Caco-2 (cell line): Measurements from ENCODE around the gene CERKL. TPM values are rescaled to one million over a fixed set of nuclear protein-coding genes. Genes with fewer than 3 reads are reported as not detected.

Experiments
- BruUV-seq: library from RNA; stranded (reverse); fragments of 400-500 nt; replicated peaks from 2 replicates; lab custom pipeline; 2021; lab: Mats Ljungman, UMichigan
- CTCF ChIA-PET: fragments of 300-600 bp; sonication (Branson Sonifier 250); formaldehyde crosslinking; loops from one replicate; lab custom pipeline; 2022; ENCODE audit warnings: antibody characterized with exemption; lab: Charles Lee
- POLR2A ChIA-PET: fragments of 300-600 bp; sonication (Branson Sonifier 250); formaldehyde crosslinking; loops from one replicate; lab custom pipeline; 2022; ENCODE audit warnings: antibody characterized with exemption; lab: Charles Lee
- DNase-seq, 2 experiments: peaks; one replicate each; pipeline versions ENCODE4 v3.0.0 to v3.0.0-alpha.2; 2020 to 2022
- H3K27me3 ChIP-seq: replicated peaks from 2 replicates; pipeline ENCODE4 v1.6.0; 2011; ENCODE audit warnings: low read length; ENCODE audit not compliant: control insufficient read depth, insufficient read depth
- H3K36me3 ChIP-seq: 2 replicates; pipeline ENCODE4 v1.5.1; 2011; ENCODE audit warnings: low read length; ENCODE audit not compliant: control insufficient read depth, insufficient read depth
- H3K4me1 ChIP-seq: fragments of 250-450 bp; sonication (Bioruptor Pico); 2 replicates; pipeline ENCODE4 v1.5.1; 2020; ENCODE audit warnings: mild to moderate bottlenecking
- H3K4me3 ChIP-seq: 2 replicates; pipeline ENCODE4 v1.5.1; 2011; ENCODE audit warnings: low read depth, mild to moderate bottlenecking, control low read depth, low read length
- H3K9me3 ChIP-seq: fragments of 250-450 bp; sonication (Bioruptor Pico); 2 replicates; pipeline ENCODE4 v1.5.1; 2020; ENCODE audit warnings: mild to moderate bottlenecking, moderate library complexity
- H3K27ac Mint-ChIP-seq: one replicate; pipeline ENCODE4 v1.8.0; 2022; ENCODE audit warnings: mixed read lengths; ENCODE audit not compliant: unreplicated experiment
- H3K27me3 Mint-ChIP-seq: one replicate; pipeline ENCODE4 v1.8.0; 2022; ENCODE audit warnings: mixed read lengths; ENCODE audit not compliant: insufficient read depth, unreplicated experiment
- H3K36me3 Mint-ChIP-seq: one replicate; pipeline ENCODE4 v1.8.0; 2022; ENCODE audit warnings: mild to moderate bottlenecking, mixed read lengths; ENCODE audit not compliant: insufficient read depth, unreplicated experiment
- H3K4me1 Mint-ChIP-seq: one replicate; pipeline ENCODE4 v1.8.0; 2022; ENCODE audit warnings: low read depth, mixed read lengths; ENCODE audit not compliant: unreplicated experiment
- H3K4me3 Mint-ChIP-seq: one replicate; pipeline ENCODE4 v1.8.0; 2022; ENCODE audit warnings: mild to moderate bottlenecking, moderate library complexity, mixed read lengths; ENCODE audit not compliant: unreplicated experiment
- H3K9me3 Mint-ChIP-seq: one replicate; pipeline ENCODE4 v1.8.0; 2022; ENCODE audit warnings: mixed read lengths; ENCODE audit not compliant: unreplicated experiment
- intact Hi-C: fragments of 100-400 bp; cut with micrococcal nuclease; formaldehyde crosslinking; loops from one replicate; pipeline ENCODE4 v1.10.0; 2022; ENCODE audit not compliant: unreplicated experiment
- total RNA-seq: library from RNA; stranded (reverse); gene quantifications from 2 replicates; pipeline ENCODE4 v1.2.3, GENCODE V29; 2022
- TF ChIP-seq, protein P1 (sequence below), 2 experiments: fragments of 200-600 bp in 1 of 2; IDR thresholded peaks; 1 replicate in 1 of 2; 2 replicates in 1 of 2; pipeline versions ENCODE4 v1.5.1 to v1.8.0; 2011 to 2022; ENCODE audit warnings: antibody characterized with exemption in 1 of 2, control low read depth in 1 of 2, inconsistent platforms in 1 of 2, low read depth in 1 of 2, low read length in 1 of 2, mild to moderate bottlenecking in 1 of 2, moderate library complexity in 1 of 2; ENCODE audit not compliant: insufficient read depth in 1 of 2, severe bottlenecking in 1 of 2, unreplicated experiment in 1 of 2

Gene CERKL
- total RNA-seq, 1 experiment from 2014 or later = not detected

DNA sequence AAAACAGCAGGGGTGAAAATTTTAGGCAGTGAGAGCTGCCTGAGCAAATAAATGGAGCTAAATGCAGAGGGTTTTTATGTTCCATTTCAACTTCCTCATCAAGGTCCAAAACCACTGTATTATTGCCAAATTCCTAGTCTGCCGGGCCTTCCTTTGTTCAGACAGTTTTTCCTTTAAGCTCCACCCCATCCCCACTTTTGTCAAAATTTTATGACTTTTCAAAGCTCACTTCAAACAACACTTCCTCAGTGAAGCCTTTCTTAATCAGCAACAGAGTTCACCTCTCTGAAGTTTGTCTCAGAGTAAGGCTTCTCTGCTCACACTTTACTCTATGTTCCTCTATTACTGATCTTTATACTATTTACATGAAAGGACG, 81.3 kb downstream of the CERKL start:
- Mint-ChIP-seq H3K36me3 (no peaks in the 10 kb centered on the region), H3K9me3 (no peaks in the 10 kb centered on the region), H3K4me1 (no peaks in the 10 kb centered on the region), H3K27me3 (peaks cover 4% of the 10 kb centered on the region), H3K4me3 (no peak overlapping the region), H3K27ac (no peak overlapping the region)
- BruUV-seq = no TSS peak
- Histone ChIP-seq H3K27me3 (no peaks in the 10 kb centered on the region), H3K4me3 (no peak overlapping the region), H3K36me3 (no peaks in the 10 kb centered on the region), H3K4me1 (no peaks in the 10 kb centered on the region), H3K9me3 (no peaks in the 10 kb centered on the region)
- intact Hi-C loops = loop anchor here (2.0 to 10.0 kb wide), 3 partner anchors 85 to 559 kb away; partner anchors contain the start of gene ITPRID2
- DNase-seq = peak in 1 of 2 experiments; percentile 11
- ChIA-PET POLR2A (no interaction called here), CTCF (interaction anchor here (1.2 kb wide), 1 partner anchor 140 kb away, joined by 8 read pairs; no protein-coding TSS in a partner anchor)
- TF ChIP-seq, protein P1, sequence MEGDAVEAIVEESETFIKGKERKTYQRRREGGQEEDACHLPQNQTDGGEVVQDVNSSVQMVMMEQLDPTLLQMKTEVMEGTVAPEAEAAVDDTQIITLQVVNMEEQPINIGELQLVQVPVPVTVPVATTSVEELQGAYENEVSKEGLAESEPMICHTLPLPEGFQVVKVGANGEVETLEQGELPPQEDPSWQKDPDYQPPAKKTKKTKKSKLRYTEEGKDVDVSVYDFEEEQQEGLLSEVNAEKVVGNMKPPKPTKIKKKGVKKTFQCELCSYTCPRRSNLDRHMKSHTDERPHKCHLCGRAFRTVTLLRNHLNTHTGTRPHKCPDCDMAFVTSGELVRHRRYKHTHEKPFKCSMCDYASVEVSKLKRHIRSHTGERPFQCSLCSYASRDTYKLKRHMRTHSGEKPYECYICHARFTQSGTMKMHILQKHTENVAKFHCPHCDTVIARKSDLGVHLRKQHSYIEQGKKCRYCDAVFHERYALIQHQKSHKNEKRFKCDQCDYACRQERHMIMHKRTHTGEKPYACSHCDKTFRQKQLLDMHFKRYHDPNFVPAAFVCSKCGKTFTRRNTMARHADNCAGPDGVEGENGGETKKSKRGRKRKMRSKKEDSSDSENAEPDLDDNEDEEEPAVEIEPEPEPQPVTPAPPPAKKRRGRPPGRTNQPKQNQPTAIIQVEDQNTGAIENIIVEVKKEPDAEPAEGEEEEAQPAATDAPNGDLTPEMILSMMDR (IDR thresholded peaks at IDR 0.05; ENCODE audit: insufficient read depth in 1 of 2, low read depth in 1 of 2, low read length in 1 of 2, severe bottlenecking in 1 of 2, unreplicated experiment in 1 of 2) = no peak

DNA sequence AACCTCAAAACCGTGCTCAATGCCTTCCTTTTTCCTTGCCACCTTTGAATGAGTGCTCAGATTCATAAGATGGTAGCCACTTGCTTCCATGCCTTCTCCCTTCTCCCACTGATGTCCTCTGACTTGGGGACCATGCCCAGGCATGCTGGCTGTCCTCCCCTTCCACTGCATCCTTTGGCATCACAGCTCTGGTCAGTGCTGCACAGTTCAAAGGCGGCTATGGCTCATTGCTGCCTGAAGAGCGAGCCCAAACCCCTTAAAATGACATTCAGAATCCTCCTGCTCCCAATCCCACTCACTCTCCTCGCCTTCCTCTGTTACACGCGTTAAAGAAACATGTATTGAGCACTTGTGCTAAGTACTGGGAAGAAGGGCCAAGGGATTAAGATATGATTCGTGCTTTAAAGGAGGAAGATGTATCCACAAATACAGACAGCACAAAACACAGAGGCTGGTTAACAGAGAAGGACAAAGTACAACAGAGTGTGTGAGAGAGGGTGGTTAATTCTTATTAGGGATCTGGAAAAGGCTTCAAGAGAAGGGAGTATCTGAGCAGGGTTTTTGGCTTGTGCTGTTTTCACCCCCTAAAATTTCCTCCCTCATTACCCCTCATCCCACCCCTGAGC, 81.8 kb downstream of the CERKL start:
- Histone ChIP-seq H3K4me3 (no peak overlapping the region), H3K27me3 (no peaks in the 10 kb centered on the region), H3K36me3 (no peaks in the 10 kb centered on the region), H3K9me3 (no peaks in the 10 kb centered on the region), H3K4me1 (no peaks in the 10 kb centered on the region)
- Mint-ChIP-seq H3K4me1 (no peaks in the 10 kb centered on the region), H3K36me3 (no peaks in the 10 kb centered on the region), H3K4me3 (no peak overlapping the region), H3K27ac (no peak overlapping the region), H3K27me3 (peaks cover 4% of the 10 kb centered on the region), H3K9me3 (no peaks in the 10 kb centered on the region)
- DNase-seq = no peak
- CTCF ChIA-PET = interaction anchor here (1.2 kb wide), 1 partner anchor 140 kb away, joined by 8 read pairs; no protein-coding TSS in a partner anchor
- POLR2A ChIA-PET = no interaction called here
- TF ChIP-seq, protein P1 (IDR thresholded peaks at IDR 0.05; ENCODE audit: insufficient read depth in 1 of 2, low read depth in 1 of 2, low read length in 1 of 2, severe bottlenecking in 1 of 2, unreplicated experiment in 1 of 2) = no peak
- BruUV-seq = no TSS peak
- intact Hi-C loops = loop anchor here (2.0 to 10.0 kb wide), 3 partner anchors 86 to 560 kb away; partner anchors contain the start of gene ITPRID2

- Mint-ChIP-seq H3K27ac (no peak overlapping the region), H3K4me1 (no peaks in the 10 kb centered on the region), H3K9me3 (no peaks in the 10 kb centered on the region), H3K4me3 (no peak overlapping the region), H3K36me3 (no peaks in the 10 kb centered on the region), H3K27me3 (peaks cover 4% of the 10 kb centered on the region)
- intact Hi-C loops = loop anchor here (2.0 to 10.0 kb wide), 4 partner anchors 86 to 560 kb away; partner anchors contain the start of gene ITPRID2
- Histone ChIP-seq H3K4me3 (no peak overlapping the region), H3K9me3 (no peaks in the 10 kb centered on the region), H3K27me3 (no peaks in the 10 kb centered on the region), H3K36me3 (no peaks in the 10 kb centered on the region), H3K4me1 (no peaks in the 10 kb centered on the region)
- CTCF ChIA-PET = no interaction called here
- POLR2A ChIA-PET = no interaction called here
- TF ChIP-seq, protein P1 (IDR thresholded peaks at IDR 0.05; ENCODE audit: insufficient read depth in 1 of 2, low read depth in 1 of 2, low read length in 1 of 2, severe bottlenecking in 1 of 2, unreplicated experiment in 1 of 2) = no peak
- DNase-seq = no peak
- BruUV-seq = no TSS peak
Observed at GRCh38 chr2:181574321-181574720, 82.6 kb downstream of the CERKL start.
